NB4 (cell line): ENCODE data around the gene MANEAL.

Experiments
- CTCF ChIP-seq: IDR thresholded peaks from one replicate; pipeline ENCODE4 v1.5.1; 2012; ENCODE audit warnings: low read depth, low read length
- MAX ChIP-seq: IDR thresholded peaks from 2 replicates; pipeline ENCODE4 v1.6.1; 2011; ENCODE audit warnings: low read depth, low read length
- MYC ChIP-seq: IDR thresholded peaks from 2 replicates; pipeline ENCODE4 v1.6.1; 2011; ENCODE audit warnings: low read depth, low read length
- POLR2A ChIP-seq: IDR thresholded peaks from 2 replicates; pipeline ENCODE4 v1.6.1; 2011; ENCODE audit warnings: mild to moderate bottlenecking; ENCODE audit not compliant: insufficient read length; ENCODE audit errors: extremely low read depth

GRCh38 chr1:37761416-37762095 lies 32.1 kb upstream of the MANEAL start:
- TF ChIP-seq MYC (no peak), CTCF (no peak), POLR2A (no peak), MAX (no peak)
